CD4-positive, alpha-beta T cell treated with Interleukin-10 for 1 hour (primary cell): ENCODE measurements around the gene THPO.

ENCODE experiments used
- DNase-seq: peaks from one replicate; pipeline ENCODE4 v3.0.0-alpha.2; 2020

Gene THPO

GRCh38 chr3:184361932-184362667 is 15.9 kb downstream of the THPO start:
- DNase-seq = peak; percentile 35

- peak; percentile 44 for DNase-seq
Observed at GRCh38 chr3:184361532-184361931, 16.5 kb downstream of the THPO start, which contains the start of the genes CLCN2 and POLR2H. Gene CLCN2 (minus strand): TSS chr3:184361605. CDS start chr3:184361479, 126 bp downstream. Gene POLR2H (plus strand): TSS chr3:184361710. CDS start chr3:184363493, 1,783 bp downstream.

- no peak for DNase-seq
Observed at GRCh38 chr3:184360929-184361531, 17.0 kb downstream of the THPO start.

GRCh38 chr3:184360070-184360928 is 17.7 kb downstream of the THPO start:
- no peak for DNase-seq

GRCh38 chr3:184359610-184360009 is 18.4 kb downstream of the THPO start:
- no peak for DNase-seq

GRCh38 chr3:184358921-184359350 is 19.1 kb downstream of the THPO start:
- no peak for DNase-seq

GRCh38 chr3:184358124-184358767 is 19.8 kb downstream of the THPO start:
- DNase-seq = no peak

GRCh38 chr3:184357248-184358123 is 20.5 kb downstream of the THPO start:
- DNase-seq = no peak

- no peak for DNase-seq
Observed at GRCh38 chr3:184355261-184356040, 22.6 kb downstream of the THPO start.

GRCh38 chr3:184354754-184355153 is 23.3 kb downstream of the THPO start:
- DNase-seq = no peak

GRCh38 chr3:184354121-184354728 is 23.8 kb downstream of the THPO start:
- peak; percentile 71 for DNase-seq

- DNase-seq = no peak
Observed at GRCh38 chr3:184353546-184353941, 24.5 kb downstream of the THPO start.

GRCh38 chr3:184352897-184353545 is 25.0 kb downstream of the THPO start:
- no peak for DNase-seq

- DNase-seq = no peak
Observed at GRCh38 chr3:184352149-184352785, 25.7 kb downstream of the THPO start.

GRCh38 chr3:184351511-184352148 is 26.4 kb downstream of the THPO start:
- no peak for DNase-seq

GRCh38 chr3:184350618-184351017 is 27.4 kb downstream of the THPO start:
- no peak for DNase-seq

- no peak for DNase-seq
Observed at GRCh38 chr3:184349563-184350470, 28.2 kb downstream of the THPO start.

- DNase-seq = no peak
Observed at GRCh38 chr3:184348057-184348382, 30.0 kb downstream of the THPO start.
